Stimulated activated CD8-positive, alpha-beta memory T cell treated with anti-CD3 and anti-CD28 coated beads, Interleukin-4, amount 100 ng/mL, for 4 hours (primary cell): ENCODE data around the gene KCNB1.

Experiments used
- DNase-seq, 2 donors: peaks; one replicate each; pipeline ENCODE4 v3.0.0-alpha.2; 2020; ENCODE audit warnings: low read depth in 2 of 2, low spot score in 1 of 2

Gene KCNB1

DNA sequence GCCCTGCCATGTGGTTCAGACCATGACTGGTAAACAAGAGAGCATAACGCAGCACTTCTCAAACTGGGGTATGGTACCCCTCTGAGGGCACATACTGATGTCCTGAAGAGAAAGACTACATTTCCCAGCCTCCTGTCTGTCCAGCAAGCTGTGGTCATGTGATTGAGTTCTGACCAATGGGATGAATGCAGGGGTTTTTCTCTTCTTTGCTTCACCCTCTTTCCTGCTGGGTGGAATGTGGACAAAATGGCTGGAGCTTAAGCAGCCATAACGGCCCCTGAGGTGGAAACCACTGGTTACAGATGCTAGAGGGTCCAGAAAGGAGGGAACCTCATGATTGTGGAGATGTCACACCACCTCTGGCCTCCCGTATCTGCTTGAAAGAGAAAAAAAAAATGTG is 19.4 kb upstream of the KCNB1 start:
- no peak for DNase-seq

GRCh38 chr20:49497398-49497669 is 14.9 kb upstream of the KCNB1 start:
- no peak for DNase-seq

- DNase-seq: no peak
Measured at GRCh38 chr20:49496553-49497397, 14.3 kb upstream of the KCNB1 start.

DNA sequence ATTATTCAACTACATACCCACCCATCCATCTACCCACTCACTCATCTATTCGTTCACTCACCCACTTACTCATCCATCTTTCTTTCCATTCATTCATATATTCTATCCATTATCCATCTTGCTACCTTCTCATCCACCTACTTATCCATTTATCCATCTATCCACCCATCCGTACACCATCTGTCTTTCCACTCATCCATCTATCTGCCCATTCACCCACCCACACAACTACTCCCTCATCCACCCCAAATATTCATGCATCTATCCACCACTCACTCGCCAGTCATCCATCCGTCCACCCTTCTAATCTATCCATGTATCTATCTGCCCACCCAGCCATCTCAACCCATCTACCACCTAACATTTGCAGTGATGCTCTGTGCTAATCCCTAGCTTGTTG is 13.6 kb upstream of the KCNB1 start:
- DNase-seq: no peak

GRCh38 chr20:49490689-49491088 is 8.2 kb upstream of the KCNB1 start:
- DNase-seq: no peak

DNA sequence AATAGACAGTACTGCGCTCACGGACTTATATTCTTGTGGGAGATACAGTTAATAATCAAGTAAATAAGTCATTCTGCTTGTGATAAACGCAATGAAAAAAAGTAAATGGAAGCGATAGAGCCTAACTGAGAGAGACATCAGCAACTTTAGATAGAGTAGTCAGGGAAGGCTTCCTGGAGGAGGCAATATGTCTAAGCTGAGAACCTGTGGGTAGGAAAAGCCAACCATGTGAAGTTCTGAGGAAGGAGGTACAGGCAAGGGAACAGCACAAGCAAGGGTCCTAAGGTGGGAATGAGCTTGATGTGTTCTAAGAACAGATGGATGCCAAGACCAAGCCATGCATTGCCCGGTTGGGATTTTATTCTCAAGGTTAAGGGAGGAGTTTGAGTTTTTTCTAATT is 7.2 kb upstream of the KCNB1 start:
- no peak for DNase-seq

GRCh38 chr20:49486064-49486463 is 3.6 kb upstream of the KCNB1 start:
- DNase-seq: no peak

- no peak for DNase-seq
Measured at GRCh38 chr20:49485563-49485962, 3.1 kb upstream of the KCNB1 start.

DNA sequence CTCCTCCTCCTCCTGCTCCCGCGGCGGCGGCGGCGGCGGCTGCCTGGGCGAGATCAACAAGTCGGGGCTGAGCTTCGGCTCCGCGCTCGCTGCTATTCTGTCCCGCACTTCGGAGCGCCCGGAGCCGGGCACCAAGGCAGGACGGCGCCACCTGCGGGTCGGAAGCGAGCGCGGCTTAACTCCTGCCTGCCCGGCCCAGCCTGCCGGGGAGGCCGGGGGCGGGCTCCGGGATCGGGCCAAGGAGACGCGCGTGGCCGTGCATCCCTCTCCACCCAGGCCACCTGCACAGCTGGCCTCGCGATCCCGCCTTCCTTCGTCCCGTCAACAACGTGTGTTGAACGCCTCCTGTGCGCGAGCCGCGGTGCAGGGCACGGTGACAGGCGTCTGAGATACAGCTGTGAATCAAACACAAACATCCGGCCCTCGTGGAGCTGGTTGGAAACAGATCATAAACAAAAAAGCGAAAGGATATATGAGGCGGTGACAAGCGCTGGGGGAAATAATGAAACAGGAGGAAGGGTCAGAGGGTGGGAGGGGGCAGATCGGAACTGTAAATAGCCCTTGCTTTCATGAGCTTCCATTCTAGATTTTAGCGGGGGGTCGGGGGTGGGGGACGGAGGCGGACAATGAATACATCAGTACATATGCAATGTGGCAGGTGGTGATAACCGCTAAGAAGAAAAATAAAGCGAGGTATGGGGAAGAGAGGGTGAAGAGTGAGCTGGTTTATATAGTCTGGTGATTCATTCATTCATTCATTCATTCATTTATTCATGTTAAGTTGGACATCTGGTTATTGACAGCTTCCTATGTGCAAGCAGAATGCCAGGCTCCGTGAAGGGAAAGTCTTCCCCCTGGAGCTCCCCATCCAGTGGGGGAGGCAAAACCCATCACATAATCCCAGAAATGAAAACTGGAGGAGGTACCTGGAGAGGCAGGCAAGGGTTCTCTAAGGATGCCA is 2.0 kb upstream of the KCNB1 start:
- peak in 1 of 2 donors; percentile 1 for DNase-seq

DNA sequence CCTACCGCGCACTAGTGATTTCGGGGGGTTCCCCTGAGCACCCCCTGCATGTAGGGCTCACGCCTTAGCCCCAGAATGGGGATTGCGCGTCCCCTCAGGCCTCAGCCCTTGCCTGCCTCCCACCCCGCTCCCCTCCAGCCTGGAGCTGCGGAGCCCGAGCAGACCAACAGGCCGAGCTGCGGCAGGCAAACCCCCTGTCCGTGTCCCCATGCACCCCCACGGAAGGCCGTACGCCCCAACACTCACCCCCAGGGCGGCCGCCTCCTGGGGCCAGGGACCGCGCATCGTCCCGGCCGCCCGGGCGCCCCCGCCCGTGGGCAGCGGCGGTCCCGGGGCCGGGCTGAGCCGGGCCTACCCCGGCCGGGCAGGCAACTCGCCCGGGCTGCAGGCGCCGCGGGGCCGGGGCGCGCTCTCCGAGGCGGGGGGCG is 1.2 kb upstream of the KCNB1 start:
- no peak for DNase-seq

DNA sequence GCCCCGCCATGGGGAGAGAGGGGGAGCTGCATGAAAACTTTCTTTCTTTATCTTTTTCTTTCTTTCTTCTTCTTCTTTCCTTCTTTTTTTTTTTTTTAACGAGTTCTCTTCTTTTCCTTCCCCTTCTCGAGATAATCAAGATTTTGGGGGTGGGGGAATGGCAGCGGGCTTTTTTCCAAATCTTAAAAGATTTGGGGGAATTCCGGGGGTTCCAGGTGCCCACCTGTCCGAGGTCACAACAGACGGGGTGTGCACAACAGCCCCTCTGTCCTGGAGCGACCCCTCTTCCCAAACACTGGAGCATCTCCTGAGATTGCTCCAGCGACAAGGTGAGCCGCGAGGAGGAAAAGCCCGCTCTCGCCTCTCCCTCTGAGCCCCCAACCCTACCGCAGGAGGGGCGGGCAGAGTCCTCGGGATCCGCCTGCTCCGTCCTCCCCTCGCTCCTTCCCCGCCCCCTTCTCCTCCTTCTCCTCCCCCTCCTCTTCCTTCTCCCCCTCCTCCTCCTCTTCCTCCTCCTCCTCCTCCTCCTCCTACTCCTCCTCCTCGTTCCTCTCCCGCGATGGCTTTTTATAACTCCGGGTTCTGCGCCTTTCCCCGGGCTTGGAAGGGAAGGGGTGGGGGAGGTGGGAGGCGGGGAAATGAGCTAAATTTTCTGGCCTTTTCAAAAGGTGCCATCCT is 689 bp upstream of the KCNB1 start:
- DNase-seq: no peak

GRCh38 chr20:49482173-49482572 is 295 bp downstream of the KCNB1 start:
- no peak for DNase-seq

GRCh38 chr20:49481116-49481515 is 1.4 kb downstream of the KCNB1 start:
- no peak for DNase-seq

DNA sequence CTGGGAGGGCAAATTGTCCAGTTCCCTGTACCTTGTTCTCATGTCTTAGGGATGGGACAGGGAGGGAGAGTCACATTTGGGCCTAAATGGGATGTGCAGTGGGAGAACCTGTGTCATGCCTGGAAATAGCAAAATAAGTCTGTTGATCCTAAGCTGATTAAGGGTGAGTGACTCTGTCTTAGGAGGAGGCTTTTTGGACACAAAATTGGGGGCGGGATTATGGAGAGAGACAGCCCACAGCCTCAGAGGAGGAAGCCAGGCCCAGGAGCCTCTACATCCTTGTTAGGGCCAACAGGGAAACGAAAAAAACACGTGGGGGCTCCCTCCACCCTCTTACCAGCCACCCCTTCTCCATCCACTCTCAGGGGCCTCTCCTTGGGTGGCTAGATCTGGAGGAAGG is 2.2 kb downstream of the KCNB1 start:
- DNase-seq: no peak

DNA sequence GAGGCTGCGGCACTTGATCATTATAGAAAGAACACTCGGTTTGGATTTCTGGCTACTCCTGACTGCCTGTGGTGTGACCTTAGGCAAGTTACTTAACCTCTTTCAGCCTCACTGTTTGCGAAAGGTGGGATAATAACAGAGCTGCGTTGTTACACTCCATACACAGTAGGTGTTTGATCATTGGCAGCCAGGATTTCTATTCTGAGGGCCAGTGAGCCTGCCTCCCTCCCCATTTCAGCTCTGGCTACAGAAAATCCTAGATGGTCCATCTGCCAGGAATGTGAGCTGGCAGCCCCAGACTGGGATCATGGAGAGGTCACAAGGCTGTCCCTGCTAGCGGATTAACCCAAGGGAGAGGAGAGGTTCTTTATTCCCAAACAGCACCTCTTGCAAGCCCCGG is 2.7 kb downstream of the KCNB1 start:
- DNase-seq: no peak

- DNase-seq: no peak
Measured at GRCh38 chr20:49478754-49479689, 3.4 kb downstream of the KCNB1 start.

DNA sequence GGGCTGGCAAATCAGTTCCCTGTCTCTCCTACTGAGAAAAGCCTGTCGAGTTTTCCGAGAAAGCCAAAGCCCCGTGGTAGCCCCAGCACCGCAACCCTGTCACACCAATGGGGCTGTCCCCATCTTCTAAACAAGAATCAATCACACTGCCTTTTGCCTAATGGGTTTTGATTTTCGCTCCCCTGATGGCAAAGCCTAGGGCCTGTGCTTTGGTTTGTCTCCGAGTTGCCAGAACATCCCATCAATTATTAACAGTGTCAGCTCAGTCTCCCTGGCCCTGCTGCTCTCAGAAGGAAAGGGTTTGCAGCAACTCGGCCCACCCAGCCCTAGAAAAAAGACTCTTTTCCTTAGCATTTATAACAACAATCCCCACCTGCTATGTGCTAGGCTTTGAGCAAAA is 4.2 kb downstream of the KCNB1 start:
- no peak for DNase-seq

DNA sequence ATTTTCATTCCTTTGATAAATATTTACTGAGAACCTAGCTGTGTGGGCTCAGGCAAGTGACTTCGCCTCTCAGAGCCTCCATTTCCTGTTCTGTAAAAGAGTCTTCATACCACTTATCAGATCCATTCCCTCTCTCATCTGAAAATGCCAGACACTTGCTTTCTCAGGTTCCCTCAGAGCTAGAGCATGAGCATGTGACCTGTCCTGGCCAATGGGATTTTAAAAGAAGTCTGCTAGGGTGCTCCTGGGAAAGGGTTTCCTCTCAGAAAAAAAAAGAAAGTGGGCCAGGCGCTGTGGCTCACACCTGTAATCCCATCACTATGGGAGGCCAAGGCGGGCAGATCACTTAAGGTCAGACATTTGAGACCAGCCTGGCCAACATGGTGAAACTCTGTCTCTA is 5.3 kb downstream of the KCNB1 start:
- DNase-seq: no peak

DNA sequence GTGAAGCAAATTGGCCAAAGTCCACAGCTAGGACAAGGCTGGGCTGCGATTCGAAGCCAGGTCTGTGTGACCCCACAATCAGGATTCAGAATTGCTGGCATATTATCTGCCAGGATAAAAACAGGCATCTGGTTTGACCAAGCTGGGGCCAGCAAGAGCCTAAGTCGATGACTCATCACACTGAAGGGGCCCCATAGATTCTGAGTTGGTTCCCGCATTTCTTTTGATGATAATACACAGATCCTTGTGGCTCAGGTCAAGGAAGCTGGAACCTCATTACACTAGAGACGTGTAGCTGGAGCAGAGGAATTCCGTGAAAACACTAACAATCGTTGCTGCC is 6.5 kb downstream of the KCNB1 start:
- no peak for DNase-seq

DNA sequence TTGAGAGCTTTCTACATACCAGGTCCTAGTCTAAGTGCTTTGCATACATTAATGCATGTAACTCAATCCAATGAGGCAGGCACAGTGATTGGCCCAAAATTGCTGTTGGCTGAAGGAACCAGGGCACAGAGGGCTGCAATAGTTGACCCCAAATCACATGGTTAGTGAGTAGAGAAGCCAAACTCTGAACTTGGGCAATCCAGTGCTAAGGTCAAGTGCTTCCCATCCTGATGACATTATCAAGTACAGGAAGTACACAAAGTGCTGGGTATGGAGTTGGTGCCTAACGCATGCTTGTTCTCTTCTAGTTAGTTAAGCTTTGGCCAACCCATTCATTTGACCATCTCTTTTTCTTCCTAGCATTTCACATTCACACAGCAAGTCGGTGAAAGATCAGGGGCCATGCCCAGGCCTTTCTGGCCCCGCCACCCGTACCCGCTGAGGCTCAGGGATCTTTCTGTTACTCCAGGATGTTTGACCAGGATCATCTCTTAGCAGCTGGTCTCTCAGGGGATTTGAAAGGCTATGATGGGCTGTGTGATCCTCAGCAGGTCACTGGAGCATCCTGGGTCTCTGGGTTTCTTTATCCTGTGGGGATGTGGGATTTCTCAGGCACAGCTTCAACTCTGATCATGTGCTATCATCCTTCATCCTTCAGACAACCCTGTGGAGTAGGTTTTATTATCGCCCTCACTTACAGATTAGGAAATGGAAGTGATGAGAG is 7.0 kb downstream of the KCNB1 start:
- DNase-seq: no peak
